HepG2 (cell line): Measurements from ENCODE around the gene PRDM11. TPM values are rescaled to one million over a fixed set of nuclear protein-coding genes. Genes with fewer than 3 reads are reported as not detected.

Experiments used
- ATAC-seq: fragments of 200-7000 bp; cut with Tn5 transposase; 3 replicates; pipeline ENCODE4 v1.9.1; 2020; ENCODE audit warnings: mild to moderate bottlenecking, moderate library complexity
- BruUV-seq: library from RNA; stranded (reverse); fragments of 400-500 nt; replicated peaks from 2 replicates; lab custom pipeline; 2021; lab: Mats Ljungman, UMichigan
- CTCF ChIA-PET: fragments of 300-600 bp; formaldehyde crosslinking; extraction: SDS; loops from one replicate; lab custom pipeline; 2021; ENCODE audit warnings: low total read pairs, inconsistent platforms, low intra/inter-chr PET ratio; lab: Yijun Ruan, JAX
- POLR2A ChIA-PET: fragments of 350-600 bp; sonication (Branson Sonifier 250); formaldehyde crosslinking; loops from one replicate; lab custom pipeline; 2020; ENCODE audit warnings: antibody characterized with exemption, inconsistent platforms; lab: Yijun Ruan, JAX
- DNase-seq: peaks from one replicate; pipeline ENCODE4 v3.0.0-alpha.2; 2015; ENCODE audit warnings: low spot score
- FAIRE-seq: peaks from 3 replicates; lab custom pipeline; 2011; peaks lifted over from hg19 to GRCh38; lab: Jason Lieb, UNC
- H2AFZ ChIP-seq: one replicate; pipeline ENCODE4 v1.6.1; 2011; ENCODE audit warnings: low read length, inconsistent platforms
- H3K27ac ChIP-seq: fragments of 300-600 bp; 3 replicates; pipeline ENCODE4 v1.8.0; 2011; ENCODE audit warnings: mixed run types, mild to moderate bottlenecking, mixed read lengths, low read length, inconsistent platforms; ENCODE audit not compliant: insufficient read depth; ENCODE audit errors: extremely low read length
- H3K27me3 ChIP-seq, 2 experiments: fragments of 200-600 bp in 1 of 2; 2 replicates in 1 of 2; 3 replicates in 1 of 2; pipeline versions ENCODE4 v1.6.0 to v1.8.0; 2011; ENCODE audit warnings: low read length in 2 of 2, mild to moderate bottlenecking in 2 of 2, moderate library complexity in 2 of 2, inconsistent platforms in 1 of 2; ENCODE audit not compliant: insufficient read depth in 2 of 2, control insufficient read depth in 1 of 2
- H3K36me3 ChIP-seq, 2 experiments: fragments of 200-600 bp in 1 of 2; replicated peaks in 1 of 2; 2 replicates in 1 of 2; 3 replicates in 1 of 2; pipeline versions ENCODE4 v1.5.1 to v1.8.0; 2011; ENCODE audit warnings: low read length in 2 of 2, inconsistent platforms in 1 of 2; ENCODE audit not compliant: insufficient read depth in 2 of 2, control insufficient read depth in 1 of 2
- H3K4me1 ChIP-seq: 2 replicates; pipeline ENCODE4 v1.5.1; 2012; ENCODE audit warnings: low read length, inconsistent platforms; ENCODE audit not compliant: insufficient read depth
- H3K4me2 ChIP-seq: 2 replicates; pipeline ENCODE4 v1.6.0; 2011; ENCODE audit warnings: low read depth, low read length, inconsistent platforms
- H3K4me3 ChIP-seq, 3 experiments: fragments of 200-600 bp in 1 of 3; sonication (generic), shearing (Covaris generic) in 1 of 3; replicated peaks in 1 of 3; 2 replicates each; pipeline ENCODE4 v1.5.1; 2011 to 2016; ENCODE audit warnings: low read length in 3 of 3, inconsistent platforms in 2 of 3, low read depth in 2 of 3, mild to moderate bottlenecking in 2 of 3, control low read depth in 1 of 3, mixed read lengths in 1 of 3; ENCODE audit not compliant: insufficient read depth in 1 of 3
- H3K79me2 ChIP-seq: one replicate; pipeline ENCODE4 v1.6.1; 2011; ENCODE audit warnings: low read length, inconsistent platforms; ENCODE audit not compliant: insufficient read depth
- H3K9ac ChIP-seq: 2 replicates; pipeline ENCODE4 v1.6.0; 2011; ENCODE audit warnings: mild to moderate bottlenecking, low read depth, low read length, inconsistent platforms; ENCODE audit not compliant: insufficient read depth
- H3K9me3 ChIP-seq: 2 replicates; pipeline ENCODE4 v1.5.1; 2012; ENCODE audit warnings: mild to moderate bottlenecking, low read length
- H4K20me1 ChIP-seq: 2 replicates; pipeline ENCODE4 v1.6.0; 2011; ENCODE audit warnings: inconsistent platforms, mild to moderate bottlenecking, low read length, moderate library complexity; ENCODE audit not compliant: insufficient read depth
- E2F2 ChIP-seq: sonication (generic); formaldehyde crosslinking; IDR thresholded peaks from 2 replicates; pipeline ENCODE4 v1.4.0; 2020; ENCODE audit warnings: missing genetic modification reagents, borderline replicate concordance
- FOXO1 ChIP-seq: sonication (generic); formaldehyde crosslinking; IDR thresholded peaks from 2 replicates; pipeline ENCODE4 v1.4.0; 2020; ENCODE audit warnings: missing genetic modification reagents
- IRX3 ChIP-seq: sonication (generic); formaldehyde crosslinking; IDR thresholded peaks from 2 replicates; pipeline ENCODE4 v1.8.1; 2023; ENCODE audit warnings: mild to moderate bottlenecking, low read depth, missing genetic modification reagents, borderline replicate concordance
- KLF12 ChIP-seq: sonication (generic); formaldehyde crosslinking; IDR thresholded peaks from 2 replicates; pipeline ENCODE4 v1.4.0; 2020; ENCODE audit warnings: missing genetic modification reagents, borderline replicate concordance
- LCORL ChIP-seq, 2 experiments: fragments of 450-650 bp in 1 of 2; sonication (generic) in 1 of 2; formaldehyde crosslinking in 1 of 2; IDR thresholded peaks; 2 replicates each; pipeline versions ENCODE4 v1.5.0 to v1.6.1; 2017 to 2020; ENCODE audit warnings: antibody characterized with exemption in 1 of 2, missing genetic modification reagents in 1 of 2
- MEIS1 ChIP-seq: sonication (generic); formaldehyde crosslinking; IDR thresholded peaks from 2 replicates; pipeline ENCODE4 v1.9.0; 2021; ENCODE audit warnings: mild to moderate bottlenecking, missing genetic modification reagents, moderate library complexity, borderline replicate concordance
- MEIS2 ChIP-seq: sonication (generic); formaldehyde crosslinking; IDR thresholded peaks from 2 replicates; pipeline ENCODE4 v1.9.0; 2021; ENCODE audit warnings: mild to moderate bottlenecking, missing genetic modification reagents
- PAWR ChIP-seq: sonication (generic); formaldehyde crosslinking; IDR thresholded peaks from 2 replicates; pipeline ENCODE4 v1.4.0; 2020; ENCODE audit warnings: missing genetic modification reagents, mild to moderate bottlenecking, borderline replicate concordance
- RAD21 ChIP-seq: fragments of 450-650 bp; formaldehyde crosslinking; IDR thresholded peaks from 2 replicates; pipeline ENCODE4 v1.5.0; 2020; ENCODE audit warnings: mild to moderate bottlenecking
- STAT5B ChIP-seq: sonication (generic); formaldehyde crosslinking; IDR thresholded peaks from 2 replicates; pipeline ENCODE4 v1.4.0; 2020; ENCODE audit warnings: missing genetic modification reagents
- SUZ12 ChIP-seq: fragments of 150-350 bp; IDR thresholded peaks from 2 replicates; pipeline ENCODE4 v1.6.1; 2014; ENCODE audit warnings: low read depth, low read length
- ZNF558 ChIP-seq: sonication (generic); formaldehyde crosslinking; IDR thresholded peaks from 2 replicates; pipeline ENCODE4 v1.9.0; 2022; ENCODE audit warnings: mild to moderate bottlenecking, missing genetic modification reagents, borderline replicate concordance
- ZNF616 ChIP-seq: sonication (generic); formaldehyde crosslinking; IDR thresholded peaks from 2 replicates; pipeline ENCODE4 v1.5.0; 2020; ENCODE audit warnings: low read depth, mild to moderate bottlenecking, missing genetic modification reagents
- WGBS: methylation state at CpG from one replicate; pipeline ENCODE4 v1.1.6; 2017; ENCODE audit warnings: low lambda C conversion rate; 5-methylcytosine and 5-hydroxymethylcytosine counted together
- in situ Hi-C: cut with HindIII; loops from 2 replicates; pipeline ENCODE4 v1.10.0; 2017; ENCODE audit warnings: low pct_unique_long_range_greater_than_20kb; ENCODE audit not compliant: extremely low pct_ligation_motif_present
- intact Hi-C: fragments of 100-400 bp; cut with micrococcal nuclease; formaldehyde crosslinking; loops from one replicate; pipeline ENCODE4 v1.10.0; 2022; ENCODE audit not compliant: unreplicated experiment
- polyA plus RNA-seq, 8 experiments: library from polyadenylated mRNA; depleted of rRNA in 3 of 8; stranded (reverse) in 7 of 8; unstranded in 1 of 8; fragments of >200 nt; fragmentation: Illumina TruSeq in 4 of 8; extraction: Trizol in 4 of 8; gene quantifications; 2 replicates each; pipeline versions ENCODE4 v1.2.1 to v1.2.3, GENCODE V29; 2011 to 2016; ENCODE audit warnings: low read depth in 4 of 8, missing spikeins in 1 of 8, mixed read lengths in 1 of 8; ENCODE audit not compliant: insufficient read depth in 1 of 8
- total RNA-seq, 5 experiments: library from RNA; depleted of rRNA; stranded (reverse); fragments of >200 nt; fragmentation: Illumina TruSeq; extraction: Trizol; gene quantifications; 2 replicates each; pipeline ENCODE4 v1.2.3, GENCODE V29; 2016; ENCODE audit warnings: low read depth in 1 of 5
- TF ChIP-seq, protein P1 (sequence below): sonication (generic); formaldehyde crosslinking; IDR thresholded peaks from 2 replicates; pipeline ENCODE4 v1.5.1; 2020; ENCODE audit warnings: mild to moderate bottlenecking, missing genetic modification reagents, moderate library complexity

The PRDM11 gene
- total and polyA plus RNA-seq, 2 of the 13 experiments (the other 11 are each of a cell fraction or from before 2014, with no cell fraction given), result 3.4 to 4.7 TPM

DNA sequence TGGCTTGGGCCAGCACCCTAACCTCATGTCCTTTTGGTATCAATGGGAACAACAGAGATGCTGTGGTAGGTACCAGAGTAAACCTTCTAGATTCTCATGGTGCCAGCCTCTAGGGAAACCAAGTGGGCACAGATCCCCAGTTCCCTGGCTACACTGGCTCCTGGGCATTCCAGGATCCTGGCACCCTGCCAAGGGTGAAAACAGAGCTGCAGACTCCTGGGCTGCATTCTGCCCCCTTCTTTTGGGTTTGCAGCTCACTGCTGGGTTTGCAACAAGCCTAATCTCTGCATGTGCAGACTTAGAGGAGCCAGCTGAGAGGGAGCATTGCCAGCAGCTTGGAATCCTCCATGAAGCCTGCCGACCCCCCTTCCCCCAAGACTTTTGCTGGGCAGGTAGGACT lies 30.6 kb downstream of the PRDM11 start:
- DNase-seq, result no peak
- no peak overlapping the region for H3K9ac ChIP-seq
- no peaks in the 10 kb centered on the region; a peak in 1 of 5 replicates for H3K27me3 ChIP-seq
- H3K4me3 ChIP-seq, result no peak overlapping the region
- no peaks in the 10 kb centered on the region for H3K9me3 ChIP-seq
- no peak overlapping the region for H3K27ac ChIP-seq
- POLR2A ChIA-PET, result no interaction called here
- BruUV-seq, result no TSS peak
- no peak overlapping the region for H3K4me2 ChIP-seq
- TF ChIP-seq LCORL (IDR thresholded peaks at IDR 0.05) (0 out of 2 replicates have a peak, but pooled peaks have one; percentile 48), LCORL (CRISPR knock-in tag; IDR thresholded peaks at IDR 0.05) (no peak), MEIS1 (CRISPR knock-in tag) (no peak)
- CTCF ChIA-PET, result no interaction called here
- in situ Hi-C loops, result no loop called here
- no CpG with 5 or more reads among the region's 1 CpG for WGBS
- no peaks in the 10 kb centered on the region for H3K36me3 ChIP-seq
- ATAC-seq, result no peak
- no peak for FAIRE-seq
- H3K79me2 ChIP-seq, result no peaks in the 10 kb centered on the region
- peaks cover 24% of the 10 kb centered on the region for H3K4me1 ChIP-seq
- no peak overlapping the region for H2AFZ ChIP-seq
- intact Hi-C loops, result no loop called here
- H4K20me1 ChIP-seq, result no peaks in the 10 kb centered on the region

- H2AFZ ChIP-seq, result no peak overlapping the region
- H3K9me3 ChIP-seq, result no peaks in the 10 kb centered on the region
- WGBS, result 79% methylated on average over 7 of the region's 7 CpGs
- no peak overlapping the region for H3K27ac ChIP-seq
- no peak for DNase-seq
- peaks cover 18% of the 10 kb centered on the region for H3K4me1 ChIP-seq
- FAIRE-seq, result no peak
- intact Hi-C loops (no loop called here), in situ Hi-C loops (no loop called here)
- H3K4me2 ChIP-seq, result no peak overlapping the region
- no peaks in the 10 kb centered on the region for H3K79me2 ChIP-seq
- no peaks in the 10 kb centered on the region; a peak in 1 of 5 replicates for H3K27me3 ChIP-seq
- H3K36me3 ChIP-seq, result peaks cover 2 to 3% of the 10 kb centered on the region in 2 experiments; a peak in 1 of 5 replicates
- no peak overlapping the region for H3K9ac ChIP-seq
- H3K4me3 ChIP-seq, result no peak overlapping the region
- ChIA-PET CTCF (no interaction called here), POLR2A (interaction anchor here (1.3 kb wide), 1 partner anchor 23 kb away, joined by 3 read pairs; no protein-coding TSS in a partner anchor)
- no TSS peak for BruUV-seq
- no peak for ATAC-seq
- no peaks in the 10 kb centered on the region for H4K20me1 ChIP-seq
- TF ChIP-seq ZNF616 (CRISPR knock-in tag) (no peak), ZNF558 (CRISPR knock-in tag) (no peak), STAT5B (CRISPR knock-in tag) (no peak), PAWR (CRISPR knock-in tag) (no peak), E2F2 (CRISPR knock-in tag) (no peak), IRX3 (CRISPR knock-in tag) (no peak), SUZ12 (no peak), RAD21 (no peak), FOXO1 (no peak), KLF12 (no peak), MEIS2 (no peak)
- TF ChIP-seq, protein P1, sequence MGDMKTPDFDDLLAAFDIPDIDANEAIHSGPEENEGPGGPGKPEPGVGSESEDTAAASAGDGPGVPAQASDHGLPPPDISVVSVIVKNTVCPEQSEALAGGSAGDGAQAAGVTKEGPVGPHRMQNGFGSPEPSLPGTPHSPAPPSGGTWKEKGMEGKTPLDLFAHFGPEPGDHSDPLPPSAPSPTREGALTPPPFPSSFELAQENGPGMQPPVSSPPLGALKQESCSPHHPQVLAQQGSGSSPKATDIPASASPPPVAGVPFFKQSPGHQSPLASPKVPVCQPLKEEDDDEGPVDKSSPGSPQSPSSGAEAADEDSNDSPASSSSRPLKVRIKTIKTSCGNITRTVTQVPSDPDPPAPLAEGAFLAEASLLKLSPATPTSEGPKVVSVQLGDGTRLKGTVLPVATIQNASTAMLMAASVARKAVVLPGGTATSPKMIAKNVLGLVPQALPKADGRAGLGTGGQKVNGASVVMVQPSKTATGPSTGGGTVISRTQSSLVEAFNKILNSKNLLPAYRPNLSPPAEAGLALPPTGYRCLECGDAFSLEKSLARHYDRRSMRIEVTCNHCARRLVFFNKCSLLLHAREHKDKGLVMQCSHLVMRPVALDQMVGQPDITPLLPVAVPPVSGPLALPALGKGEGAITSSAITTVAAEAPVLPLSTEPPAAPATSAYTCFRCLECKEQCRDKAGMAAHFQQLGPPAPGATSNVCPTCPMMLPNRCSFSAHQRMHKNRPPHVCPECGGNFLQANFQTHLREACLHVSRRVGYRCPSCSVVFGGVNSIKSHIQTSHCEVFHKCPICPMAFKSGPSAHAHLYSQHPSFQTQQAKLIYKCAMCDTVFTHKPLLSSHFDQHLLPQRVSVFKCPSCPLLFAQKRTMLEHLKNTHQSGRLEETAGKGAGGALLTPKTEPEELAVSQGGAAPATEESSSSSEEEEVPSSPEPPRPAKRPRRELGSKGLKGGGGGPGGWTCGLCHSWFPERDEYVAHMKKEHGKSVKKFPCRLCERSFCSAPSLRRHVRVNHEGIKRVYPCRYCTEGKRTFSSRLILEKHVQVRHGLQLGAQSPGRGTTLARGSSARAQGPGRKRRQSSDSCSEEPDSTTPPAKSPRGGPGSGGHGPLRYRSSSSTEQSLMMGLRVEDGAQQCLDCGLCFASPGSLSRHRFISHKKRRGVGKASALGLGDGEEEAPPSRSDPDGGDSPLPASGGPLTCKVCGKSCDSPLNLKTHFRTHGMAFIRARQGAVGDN (CRISPR knock-in tag), result no peak
Measured at GRCh38 chr11:45178223-45178622, 31.8 kb downstream of the PRDM11 start.
